HG02973 (cell line): ENCODE data around the gene FRMD5.

Source experiments
- ATAC-seq: cut with Tn5 transposase; IDR thresholded peaks from one replicate; pipeline ENCODE4 v1.9.1; 2021; ENCODE audit warnings: moderate library complexity; ENCODE audit not compliant: unreplicated experiment

Gene FRMD5

DNA sequence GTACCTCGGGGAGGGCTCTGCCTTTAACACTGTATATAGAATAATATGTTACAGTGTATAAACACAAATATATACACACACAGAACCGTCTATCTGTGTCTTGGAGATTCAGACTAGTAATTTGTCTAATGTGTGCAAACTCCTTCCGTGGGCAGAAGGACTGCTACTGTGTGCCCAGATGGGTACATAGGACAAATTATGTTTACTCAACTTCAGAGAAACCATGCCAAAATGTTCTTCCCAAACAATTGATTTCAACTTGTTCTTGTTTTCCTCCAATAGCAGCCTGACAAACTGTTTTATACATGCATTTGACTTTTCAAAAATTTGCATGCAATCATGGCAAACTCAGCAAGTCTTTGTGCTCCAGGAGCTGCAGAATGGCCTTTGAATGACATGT lies 97.5 kb downstream of the FRMD5 start:
- no peak for ATAC-seq

GRCh38 chr15:44096596-44096995 lies 98.5 kb downstream of the FRMD5 start:
- no peak for ATAC-seq

DNA sequence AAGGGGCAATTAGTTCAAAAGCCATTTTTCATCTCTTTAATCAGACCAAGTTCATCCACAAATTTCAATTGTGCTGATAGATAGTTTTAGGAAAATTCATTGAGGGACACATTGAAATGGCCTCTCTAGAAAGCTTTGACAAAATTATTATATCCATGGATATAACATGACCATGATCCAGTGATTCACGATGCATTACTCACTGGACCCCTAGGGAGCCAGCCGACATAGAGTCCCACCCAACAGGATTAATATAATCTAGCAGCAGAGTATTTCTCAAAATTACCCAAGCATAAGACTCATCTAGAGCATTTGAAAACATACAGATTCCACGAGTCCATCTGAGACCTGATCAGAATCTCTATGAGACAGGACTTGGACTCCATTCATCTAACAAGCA lies 100.3 kb downstream of the FRMD5 start:
- no peak for ATAC-seq

DNA sequence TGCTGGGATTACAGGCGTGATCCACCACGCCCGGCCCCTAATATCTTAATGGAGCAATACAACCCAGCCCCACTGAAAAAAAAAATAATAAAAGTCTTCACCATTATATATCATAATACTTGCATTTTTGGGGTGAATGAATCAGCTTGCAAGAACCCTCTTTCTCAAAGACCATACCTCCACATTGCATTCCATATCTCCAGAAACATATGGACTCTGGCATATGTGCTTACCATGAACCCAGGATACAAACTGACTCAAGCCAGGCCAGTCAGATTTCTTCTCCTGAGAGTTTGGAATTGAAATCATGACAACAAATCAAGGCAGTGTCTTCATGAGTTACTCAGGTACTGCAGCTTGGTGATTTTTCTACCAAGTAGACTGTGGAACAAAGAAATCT lies 101.2 kb downstream of the FRMD5 start:
- no peak for ATAC-seq

- ATAC-seq, result no peak
These were observed 102.8 kb downstream of the FRMD5 start for GRCh38 chr15:44092221-44092620.

GRCh38 chr15:44087578-44088465 lies 107.2 kb downstream of the FRMD5 start:
- no peak for ATAC-seq

DNA sequence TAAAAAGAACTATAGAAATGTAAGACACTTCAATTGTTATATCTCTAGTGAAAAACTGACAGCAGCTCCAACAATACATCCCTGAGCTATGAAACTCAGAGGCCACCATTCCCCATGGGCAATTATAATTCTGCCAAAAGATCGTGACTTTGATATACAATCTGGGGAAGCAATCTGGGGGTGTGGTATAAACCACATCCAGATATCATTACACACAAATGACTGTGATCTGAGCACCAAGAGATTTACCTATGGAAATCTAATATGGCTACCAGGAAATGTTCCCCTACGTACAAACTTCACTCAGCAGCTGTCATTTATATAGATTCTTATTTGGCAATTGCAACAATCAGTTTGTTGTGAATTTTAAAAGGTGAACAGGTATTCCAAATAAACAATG lies 110.3 kb downstream of the FRMD5 start:
- no peak for ATAC-seq

DNA sequence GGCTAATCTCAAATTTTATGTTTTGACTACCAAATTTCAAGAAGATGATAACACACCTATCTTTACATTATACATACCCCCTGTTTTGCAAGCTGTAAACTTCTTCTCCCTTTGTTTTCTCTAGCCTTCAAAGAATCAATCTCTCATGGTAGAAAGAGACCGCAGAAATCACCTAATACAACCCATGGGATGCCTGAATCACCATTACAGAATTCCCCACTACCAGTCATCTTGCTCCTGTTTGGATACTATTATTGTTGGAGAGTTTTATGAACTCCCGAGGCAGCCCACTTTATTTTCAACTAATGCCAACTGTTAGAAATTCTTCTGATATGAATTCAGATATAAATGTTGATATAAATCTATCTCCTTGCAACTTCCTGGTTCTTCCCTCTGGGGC lies 110.9 kb downstream of the FRMD5 start:
- no peak for ATAC-seq

DNA sequence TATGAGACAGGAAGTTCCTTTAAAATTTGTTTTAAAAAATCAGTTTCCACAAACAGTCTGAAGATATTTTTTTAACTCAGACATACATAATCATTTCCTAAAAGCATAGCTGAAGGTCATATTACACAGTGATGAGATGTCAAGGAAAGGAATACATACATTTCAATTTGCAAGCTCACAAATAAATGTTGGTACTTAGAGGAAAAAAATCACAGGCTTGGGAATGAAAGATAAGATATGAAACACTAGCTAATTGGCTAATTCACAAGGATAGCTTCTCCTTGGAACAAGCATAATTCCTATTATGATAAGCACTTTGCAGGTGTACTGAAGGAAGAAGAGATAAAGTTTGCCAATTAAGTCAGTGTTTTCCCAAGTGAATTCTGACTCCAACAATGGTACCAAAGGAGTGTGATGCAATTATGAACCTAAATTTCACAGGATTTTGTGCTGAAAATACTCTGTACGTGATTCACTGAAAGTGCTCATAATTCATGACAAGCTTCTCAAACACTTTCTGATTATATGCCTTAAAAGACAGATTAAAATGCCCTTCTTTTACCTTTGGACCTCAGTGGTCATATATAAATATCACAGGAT lies 112.4 kb downstream of the FRMD5 start:
- ATAC-seq, result no peak

GRCh38 chr15:44081026-44082013 lies 113.8 kb downstream of the FRMD5 start:
- no peak for ATAC-seq

GRCh38 chr15:44075535-44075934 lies 119.5 kb downstream of the FRMD5 start:
- no peak for ATAC-seq

DNA sequence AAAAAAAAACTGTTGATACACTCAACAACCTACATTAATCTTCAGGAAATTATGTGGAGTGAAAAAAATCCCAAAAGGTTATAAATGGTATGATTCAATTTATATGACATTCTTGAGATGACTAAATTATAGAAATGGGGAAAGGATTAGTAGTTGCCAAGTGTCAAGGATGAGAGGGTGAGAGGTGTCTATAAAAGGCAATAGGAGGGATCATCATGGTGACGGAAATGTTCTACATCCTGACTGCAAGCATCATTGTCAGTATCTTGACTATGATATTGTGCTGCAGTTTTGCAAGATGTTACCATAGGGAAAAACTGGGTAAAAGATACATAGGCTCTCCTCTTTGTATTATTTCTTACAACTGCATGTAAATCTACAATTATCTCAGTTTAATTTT lies 125.6 kb downstream of the FRMD5 start:
- ATAC-seq, result no peak

- no peak for ATAC-seq
These were observed 126.7 kb downstream of the FRMD5 start for GRCh38 chr15:44068347-44068746.

- no peak for ATAC-seq
These were observed 128.8 kb downstream of the FRMD5 start for GRCh38 chr15:44066211-44066827.

DNA sequence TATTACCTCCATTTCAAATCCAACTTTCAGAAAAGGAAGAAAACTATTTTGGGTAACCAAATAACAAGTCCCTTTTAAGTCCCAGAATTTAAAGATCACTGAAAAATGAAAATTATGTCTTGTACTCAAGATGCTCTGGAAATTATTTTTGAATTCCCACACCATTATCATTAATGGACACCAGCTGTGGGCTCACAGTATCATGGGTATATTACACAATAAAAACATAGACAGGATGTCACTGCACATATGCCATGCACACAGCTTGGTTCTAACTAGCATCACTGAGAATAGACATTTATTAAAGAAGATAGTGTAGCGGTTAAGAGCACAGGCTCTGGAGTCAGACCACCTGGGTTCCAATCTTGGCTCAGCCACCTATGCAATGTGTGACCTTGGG lies 130.4 kb downstream of the FRMD5 start:
- ATAC-seq, result no peak

- ATAC-seq, result no peak
These were observed 136.9 kb downstream of the FRMD5 start for GRCh38 chr15:44058126-44058525.

DNA sequence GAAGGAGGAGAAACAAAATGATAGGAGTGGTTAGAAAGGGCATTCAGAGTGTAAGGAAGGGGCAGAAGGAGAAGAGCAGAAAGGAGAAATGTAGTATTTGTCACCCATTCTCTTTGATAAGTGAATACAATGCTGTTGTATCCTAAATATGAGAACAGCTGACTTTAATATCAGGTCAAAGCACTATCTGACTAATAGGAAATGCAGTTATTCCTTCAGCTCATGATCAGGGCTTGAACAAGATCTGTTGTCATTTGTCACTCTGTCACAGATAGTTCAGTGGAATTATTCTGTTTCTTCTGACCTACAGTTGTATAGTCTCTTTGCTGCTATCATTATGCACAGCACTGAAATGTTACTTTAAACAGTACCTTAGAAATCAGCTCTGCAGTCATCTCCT lies 149.4 kb downstream of the FRMD5 start:
- no peak for ATAC-seq

DNA sequence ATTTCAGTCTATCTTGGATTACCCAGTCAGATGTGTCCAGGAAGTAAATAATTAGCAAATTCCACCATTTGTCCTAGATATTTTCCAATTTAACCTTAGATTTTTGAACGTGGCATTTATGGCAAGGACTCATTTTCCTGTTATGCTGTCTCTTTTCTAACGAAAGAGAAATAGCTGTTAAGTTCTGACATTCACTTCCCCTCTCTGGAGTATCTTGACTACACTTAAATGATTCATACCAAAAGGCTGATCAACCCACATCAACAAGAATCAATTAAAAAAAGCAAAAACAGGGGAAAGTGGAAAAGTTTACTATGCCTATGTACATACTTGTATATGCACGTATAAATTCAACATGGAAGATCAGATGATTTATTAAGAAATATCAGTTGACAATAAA lies 149.9 kb downstream of the FRMD5 start:
- no peak for ATAC-seq

DNA sequence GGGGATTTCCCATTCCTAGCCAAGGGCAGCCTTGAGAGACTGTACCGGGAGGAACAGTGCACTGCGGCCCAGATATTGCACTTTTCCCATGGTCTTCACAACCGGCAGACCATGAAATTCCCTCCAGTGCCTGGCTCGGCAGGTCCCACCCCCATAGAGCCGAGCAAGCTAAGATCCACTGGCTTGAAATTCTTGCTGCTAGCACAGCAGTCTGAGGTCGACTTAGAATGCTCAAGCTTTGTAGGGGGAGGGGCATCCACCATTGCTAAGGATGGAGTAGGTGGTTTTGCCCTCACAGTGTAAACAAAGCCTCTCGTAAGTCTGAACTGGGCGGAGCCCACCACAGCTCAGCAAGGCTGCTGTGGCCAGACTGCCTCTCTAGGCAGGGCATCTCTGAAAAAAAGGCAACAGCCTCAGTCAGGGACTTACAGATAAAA lies 156.3 kb downstream of the FRMD5 start:
- ATAC-seq, result no peak

DNA sequence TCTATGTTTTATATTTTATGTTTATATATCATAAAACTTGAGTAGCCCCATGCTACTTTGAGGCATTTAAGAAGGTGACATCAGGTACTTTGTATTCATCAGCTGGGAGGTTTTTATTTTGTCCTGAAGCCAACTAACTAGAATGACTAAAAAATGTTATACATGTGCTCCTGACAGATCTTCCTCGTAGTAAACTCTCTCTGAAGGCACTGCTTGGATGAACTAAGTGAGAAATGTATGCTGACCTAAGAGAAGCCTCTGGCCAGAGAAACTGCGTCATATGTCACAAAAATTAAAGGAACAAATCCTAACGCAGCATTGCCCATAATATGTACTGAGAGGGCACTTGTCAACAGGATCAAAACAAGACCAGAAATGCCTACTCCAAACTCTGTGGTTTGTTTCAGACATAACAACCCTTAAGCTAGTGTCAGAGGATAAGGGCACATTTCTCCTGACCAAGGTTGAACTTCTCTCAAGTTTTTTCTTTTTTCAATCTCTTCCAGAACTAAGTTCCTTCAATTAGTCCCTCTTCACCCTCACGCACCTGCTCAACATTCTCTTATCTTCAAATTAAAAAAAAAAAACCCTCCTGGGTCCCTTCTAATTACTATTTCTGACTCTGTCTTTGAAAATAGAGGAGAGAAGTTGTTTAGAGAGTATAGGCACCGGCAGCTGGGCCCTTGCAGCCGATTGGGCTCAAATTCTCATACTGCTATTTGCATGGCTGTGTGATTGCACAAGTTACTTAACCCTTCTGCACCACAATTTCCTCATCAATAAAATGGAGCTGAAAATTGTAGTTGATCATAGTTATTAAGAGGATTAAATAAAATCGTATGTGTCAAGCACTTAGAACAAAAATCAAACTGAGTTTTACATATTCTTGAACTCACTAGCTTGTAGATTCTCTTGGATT lies 159.0 kb downstream of the FRMD5 start:
- ATAC-seq, result no peak
